ENCODE data around the gene C3orf62.

Gene C3orf62

DNA sequence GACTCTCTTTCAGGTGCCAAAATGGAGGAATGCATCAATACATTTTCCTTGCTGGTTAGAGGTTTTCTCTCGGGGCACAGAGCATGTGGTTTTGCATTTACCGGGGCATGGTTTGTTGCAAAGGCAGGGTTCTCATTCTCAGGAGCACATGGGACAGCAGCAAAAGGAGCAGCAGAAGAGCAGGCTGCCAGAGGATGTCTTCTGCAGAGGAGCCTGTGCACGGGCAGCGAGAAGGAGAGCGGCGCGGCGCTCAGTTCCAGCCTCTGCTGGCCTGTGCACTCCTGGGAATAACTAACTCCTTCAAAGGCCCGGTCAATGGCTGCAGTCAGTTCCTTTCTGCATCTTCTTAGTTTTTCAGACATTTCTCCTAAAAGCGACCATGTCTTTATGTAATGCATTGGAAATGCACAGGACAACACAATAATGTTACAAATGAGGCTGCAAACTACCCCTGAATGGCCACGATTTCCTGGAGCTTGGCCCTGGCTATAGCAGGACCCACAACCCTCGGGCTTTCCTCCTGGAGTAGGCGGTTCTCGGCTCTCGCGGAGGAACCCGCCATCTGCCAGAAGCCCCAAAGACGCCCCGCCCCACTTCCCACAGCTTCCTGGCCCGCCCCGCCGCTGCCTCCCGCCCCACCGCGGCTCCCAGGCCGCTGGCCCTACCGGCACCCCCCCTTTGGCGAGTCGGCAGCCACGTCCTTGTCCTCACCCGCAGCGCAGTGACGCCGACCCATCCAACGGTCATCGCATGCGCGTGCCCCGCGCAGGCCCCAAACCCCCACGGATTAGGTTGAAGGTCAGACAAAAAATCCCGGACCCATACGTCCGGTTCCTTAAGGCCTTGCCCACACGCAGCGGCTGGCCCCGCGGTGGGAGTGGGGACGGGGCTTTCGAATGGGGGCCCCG, at the start of gene C3orf62:
C3orf62 (minus strand) TSS at position 758 of the 908 bp plus-strand sequence; CDS start at position 398, 360 bp downstream.
- Histone ChIP-seq H3K4me1 (no peaks in the 10 kb centered on the region), H3K36me3 (replicated peaks) (peaks cover 34% of the 10 kb centered on the region), H3K9me3 (no peaks in the 10 kb centered on the region), H3K27me3 (ENCODE audit: low read depth) (no peaks in the 10 kb centered on the region), H3K4me3 (no peak within 1 kb of the TSS)
- peak in 1 of 2 experiments; percentile 11 for DNase-seq (ENCODE audit: low spot score in 2 of 2)
- in situ Hi-C loops (cut with MboI; ENCODE audit: low sequenced_read_pairs), result no loop called here

DNA sequence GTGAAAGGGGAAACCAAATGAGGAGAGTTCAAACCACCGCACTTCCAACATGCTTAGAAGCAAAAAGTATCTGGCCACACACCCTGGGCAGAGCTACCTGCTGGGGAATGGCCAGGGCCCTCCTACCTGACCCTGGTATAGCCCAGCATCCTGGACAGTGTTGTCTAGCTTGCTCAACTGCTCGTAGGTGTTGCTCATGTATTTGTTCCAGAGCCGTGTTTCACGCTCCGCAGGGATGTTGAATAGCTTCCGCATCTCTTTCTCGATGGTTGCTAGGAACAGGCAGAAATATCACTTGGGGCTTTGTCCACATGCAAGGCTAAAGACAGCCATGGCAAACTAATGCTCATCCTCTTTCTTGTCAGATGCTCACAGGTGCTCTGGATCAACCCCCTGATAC, 47.7 kb upstream of the C3orf62 start:
- Histone ChIP-seq H3K27me3 (ENCODE audit: low read depth) (no peaks in the 10 kb centered on the region), H3K4me1 (no peaks in the 10 kb centered on the region), H3K4me3 (no peak overlapping the region), H3K36me3 (replicated peaks) (peaks cover 76% of the 10 kb centered on the region), H3K9me3 (no peaks in the 10 kb centered on the region)
- no peak for DNase-seq (ENCODE audit: low spot score in 2 of 2)
- in situ Hi-C loops (cut with MboI; ENCODE audit: low sequenced_read_pairs), result no loop called here

DNA sequence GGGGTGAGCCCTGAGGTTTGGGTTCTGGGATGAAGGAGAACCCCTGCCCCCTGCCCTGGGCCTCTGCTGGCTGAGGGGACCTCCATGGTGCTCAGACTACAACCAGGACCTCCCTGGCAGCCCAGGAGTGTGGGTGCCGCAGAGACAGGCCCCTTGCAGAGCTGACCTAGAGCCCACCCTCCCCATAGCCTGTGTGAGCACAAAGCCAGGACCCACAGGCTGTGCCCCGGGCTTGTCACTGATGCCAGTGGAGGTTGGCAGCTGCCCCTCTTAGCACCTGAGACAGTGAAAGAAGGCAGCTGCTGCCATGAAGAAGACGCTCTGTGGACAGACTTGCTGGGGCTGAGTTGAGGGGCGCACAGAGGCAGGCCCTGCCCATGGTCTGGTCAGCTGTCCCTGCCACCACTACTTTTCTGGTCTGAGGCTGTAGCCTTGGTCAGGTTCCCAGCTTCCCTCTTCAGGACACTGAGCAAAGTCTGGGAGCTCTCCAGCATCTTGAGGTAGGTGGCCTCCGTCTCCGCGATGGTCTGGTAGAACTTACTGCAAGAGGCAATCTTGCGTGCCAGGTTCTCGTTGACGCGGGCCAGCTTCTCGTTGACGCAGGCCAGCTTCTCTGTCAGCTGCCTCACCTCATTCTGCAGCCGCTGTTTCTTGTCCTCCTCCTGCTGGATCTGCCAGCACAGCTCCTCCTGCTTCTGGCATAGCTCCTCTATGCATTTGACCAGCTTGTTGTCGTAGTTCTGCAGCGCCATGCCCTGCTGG, 39.8 kb upstream of the C3orf62 start:
- H3K4me1 ChIP-seq, result no peaks in the 10 kb centered on the region
- H3K9me3 ChIP-seq, result no peaks in the 10 kb centered on the region
- H3K27me3 ChIP-seq (ENCODE audit: low read depth), result no peaks in the 10 kb centered on the region
- no peak overlapping the region for H3K4me3 ChIP-seq
- in situ Hi-C loops (cut with MboI; ENCODE audit: low sequenced_read_pairs), result no loop called here
- no peak for DNase-seq (ENCODE audit: low spot score in 2 of 2)
- peaks cover 34% of the 10 kb centered on the region for H3K36me3 ChIP-seq (replicated peaks)

DNA sequence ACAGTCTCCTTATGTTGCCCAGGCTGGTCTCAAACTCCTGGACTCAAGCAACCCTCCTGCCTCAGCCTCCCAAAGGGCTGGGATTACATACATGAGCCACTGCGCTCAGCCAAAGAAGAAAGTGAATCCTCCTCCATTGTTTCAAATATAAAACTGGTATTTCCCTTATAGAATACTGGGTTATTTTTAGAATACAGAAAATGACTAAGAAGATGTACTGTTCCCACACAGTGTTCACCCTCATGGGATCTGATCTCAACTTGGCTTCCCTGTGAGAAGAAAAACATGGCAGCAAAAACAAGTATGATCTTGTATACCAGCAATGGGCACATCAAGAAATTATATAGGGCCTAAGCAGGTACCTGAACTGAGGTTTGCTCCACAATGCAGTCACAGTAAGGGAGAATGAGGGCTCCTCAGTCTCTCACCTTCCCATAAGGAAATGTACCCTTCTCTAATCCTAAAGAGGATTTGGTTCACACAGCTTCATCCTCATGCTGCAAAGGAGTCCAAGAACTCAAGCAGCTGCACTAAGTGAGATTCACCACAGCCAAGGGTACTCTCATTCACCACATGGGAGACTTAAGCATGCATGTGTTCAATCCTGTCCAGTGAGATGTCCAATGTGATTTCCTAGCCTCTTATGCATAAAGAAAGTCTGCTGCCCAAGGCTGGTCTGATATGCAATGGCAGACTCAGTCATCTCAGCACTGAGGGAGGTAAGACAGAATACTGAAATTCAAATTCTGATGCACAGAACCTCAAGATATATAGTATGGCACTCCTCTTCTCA, 37.1 kb upstream of the C3orf62 start:
- in situ Hi-C loops (cut with MboI; ENCODE audit: low sequenced_read_pairs), result no loop called here
- no peaks in the 10 kb centered on the region for H3K27me3 ChIP-seq (ENCODE audit: low read depth)
- H3K36me3 ChIP-seq (replicated peaks), result peaks cover 31% of the 10 kb centered on the region
- no peaks in the 10 kb centered on the region for H3K9me3 ChIP-seq
- H3K4me3 ChIP-seq, result no peak overlapping the region
- H3K4me1 ChIP-seq, result no peaks in the 10 kb centered on the region
- no peak for DNase-seq (ENCODE audit: low spot score in 2 of 2)

DNA sequence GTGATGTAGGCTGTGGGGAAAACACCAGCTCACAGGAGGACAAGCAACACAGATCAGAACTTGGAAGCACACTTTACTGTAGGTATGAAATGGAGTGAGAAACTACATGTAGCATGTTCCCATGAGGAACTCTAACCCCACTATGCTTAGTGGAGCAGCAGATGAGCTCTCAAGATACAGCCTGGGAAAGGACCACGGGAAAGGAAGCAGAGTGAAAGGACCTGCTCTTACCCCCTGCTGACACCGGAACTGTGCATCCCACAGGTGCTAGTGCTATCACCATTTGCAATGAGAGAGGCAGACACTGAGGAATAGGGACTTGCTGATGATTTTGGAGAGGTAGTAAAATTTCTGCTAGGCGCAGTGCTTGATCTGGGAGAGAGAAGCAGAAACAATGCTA, 34.3 kb upstream of the C3orf62 start:
- DNase-seq (ENCODE audit: low spot score in 2 of 2), result no peak
- in situ Hi-C loops (cut with MboI; ENCODE audit: low sequenced_read_pairs), result no loop called here
- Histone ChIP-seq H3K36me3 (replicated peaks) (peaks cover 29% of the 10 kb centered on the region), H3K4me3 (no peak overlapping the region), H3K4me1 (no peaks in the 10 kb centered on the region), H3K27me3 (ENCODE audit: low read depth) (no peaks in the 10 kb centered on the region), H3K9me3 (no peaks in the 10 kb centered on the region)

DNA sequence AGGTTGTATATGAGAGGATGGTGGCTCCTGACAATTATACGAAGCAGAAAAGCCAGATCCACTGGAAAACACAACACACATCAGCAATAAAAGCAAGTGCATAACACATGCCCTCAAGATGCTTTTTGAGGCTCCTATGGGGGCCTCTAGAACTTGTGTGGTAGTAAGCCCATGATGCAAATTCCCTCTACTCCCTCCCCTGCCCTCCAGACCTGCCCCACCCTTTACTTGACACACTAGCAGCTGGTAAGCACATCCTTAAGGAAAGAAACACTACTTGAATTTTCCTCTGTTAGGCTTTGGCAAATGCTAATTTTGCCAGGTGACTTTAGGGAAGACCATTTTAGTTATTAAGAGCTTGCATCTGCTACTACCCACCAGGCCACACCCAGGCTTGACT, 33.6 kb upstream of the C3orf62 start:
- no peak overlapping the region for H3K4me3 ChIP-seq
- in situ Hi-C loops (cut with MboI; ENCODE audit: low sequenced_read_pairs), result no loop called here
- DNase-seq (ENCODE audit: low spot score in 2 of 2), result no peak
- peaks cover 29% of the 10 kb centered on the region for H3K36me3 ChIP-seq (replicated peaks)
- no peaks in the 10 kb centered on the region for H3K27me3 ChIP-seq (ENCODE audit: low read depth)
- no peaks in the 10 kb centered on the region for H3K4me1 ChIP-seq
- no peaks in the 10 kb centered on the region for H3K9me3 ChIP-seq

DNA sequence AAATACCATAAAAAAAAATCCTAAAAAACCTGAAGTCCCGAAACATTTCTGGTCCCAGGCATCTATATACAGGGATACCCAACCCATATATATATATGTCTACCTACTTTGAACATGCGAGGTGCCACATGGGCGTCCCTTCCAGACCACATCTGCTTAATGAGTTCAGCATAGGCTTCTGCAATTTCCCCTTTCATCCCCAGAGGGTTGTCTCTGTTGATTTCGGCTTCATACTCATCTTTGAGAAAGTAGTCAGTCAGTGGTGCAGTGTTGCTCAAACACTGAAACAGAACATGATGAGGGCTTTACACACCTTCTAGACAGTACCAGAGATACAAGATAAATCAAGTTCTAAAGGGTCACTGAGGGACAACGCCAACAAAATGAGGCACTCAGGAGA, 28.6 kb upstream of the C3orf62 start:
- DNase-seq (ENCODE audit: low spot score in 2 of 2), result no peak
- Histone ChIP-seq H3K9me3 (no peaks in the 10 kb centered on the region), H3K4me3 (no peak overlapping the region), H3K36me3 (replicated peaks) (peaks cover 33% of the 10 kb centered on the region), H3K27me3 (ENCODE audit: low read depth) (no peaks in the 10 kb centered on the region), H3K4me1 (no peaks in the 10 kb centered on the region)
- in situ Hi-C loops (cut with MboI; ENCODE audit: low sequenced_read_pairs), result no loop called here

DNA sequence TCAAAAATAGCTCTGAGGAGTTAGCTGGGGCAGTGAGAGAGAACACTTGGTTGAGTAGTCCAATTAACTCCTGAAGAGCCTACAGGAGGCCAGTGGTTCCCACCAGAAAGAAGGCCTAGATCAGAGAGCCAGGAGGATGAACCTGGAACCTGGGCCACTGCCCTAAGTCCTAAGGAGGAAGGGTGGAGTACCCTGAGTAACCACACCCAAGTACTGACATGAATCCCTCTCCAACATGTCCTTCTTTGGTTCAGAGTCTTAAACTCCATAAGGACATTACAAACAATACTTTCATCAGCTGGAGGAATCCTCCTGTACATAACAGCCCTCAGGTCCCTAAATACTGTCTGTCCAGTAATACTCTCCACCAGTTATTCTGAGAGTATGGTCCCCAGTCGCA, 25.6 kb upstream of the C3orf62 start:
- Histone ChIP-seq H3K27me3 (ENCODE audit: low read depth) (no peaks in the 10 kb centered on the region), H3K4me3 (no peak overlapping the region), H3K36me3 (replicated peaks) (peaks cover 38% of the 10 kb centered on the region), H3K9me3 (no peaks in the 10 kb centered on the region), H3K4me1 (no peaks in the 10 kb centered on the region)
- in situ Hi-C loops (cut with MboI; ENCODE audit: low sequenced_read_pairs), result no loop called here
- no peak for DNase-seq (ENCODE audit: low spot score in 2 of 2)

DNA sequence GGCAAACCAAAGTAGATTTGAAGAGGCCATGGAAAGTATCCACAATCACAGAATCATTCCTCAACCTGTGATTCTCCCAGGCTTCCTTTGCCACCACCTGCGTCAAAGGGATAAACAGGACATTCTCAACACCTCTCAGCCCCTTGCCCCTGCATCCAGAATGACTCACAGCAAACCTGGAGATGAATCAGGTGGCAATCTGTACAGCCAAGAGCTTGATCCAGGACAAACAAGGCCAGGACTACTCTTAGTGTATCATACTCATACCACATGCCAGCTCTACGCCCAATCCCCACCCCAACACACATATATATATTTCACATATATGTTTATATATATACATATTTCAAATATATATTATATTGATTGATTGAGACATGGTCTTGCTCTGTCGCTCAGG, 23.6 kb upstream of the C3orf62 start:
- peaks cover 48% of the 10 kb centered on the region for H3K36me3 ChIP-seq (replicated peaks)
- no peak overlapping the region for H3K4me3 ChIP-seq
- in situ Hi-C loops (cut with MboI; ENCODE audit: low sequenced_read_pairs), result no loop called here
- H3K27me3 ChIP-seq (ENCODE audit: low read depth), result no peaks in the 10 kb centered on the region
- H3K9me3 ChIP-seq, result no peaks in the 10 kb centered on the region
- no peaks in the 10 kb centered on the region for H3K4me1 ChIP-seq
- no peak for DNase-seq (ENCODE audit: low spot score in 2 of 2)

DNA sequence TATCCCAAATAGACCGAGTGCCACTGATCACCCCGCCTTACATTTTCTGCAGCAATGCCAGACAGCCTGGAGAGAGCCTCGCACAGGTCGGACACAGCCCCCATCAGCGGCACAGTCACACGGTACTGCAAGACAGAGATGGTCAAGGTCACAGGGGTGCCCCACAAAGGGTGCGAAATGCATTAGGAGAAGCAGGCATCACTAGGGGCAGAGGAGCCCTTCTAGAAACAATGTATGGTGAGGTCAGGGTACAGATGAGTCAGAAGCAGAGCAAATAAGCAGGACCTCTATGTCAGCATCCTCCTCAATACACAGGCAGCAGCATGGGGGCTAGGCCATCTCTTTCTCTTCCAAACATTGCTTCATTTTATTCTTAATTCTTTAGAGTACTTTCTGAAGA, 21.5 kb upstream of the C3orf62 start:
- in situ Hi-C loops (cut with MboI; ENCODE audit: low sequenced_read_pairs), result no loop called here
- Histone ChIP-seq H3K9me3 (no peaks in the 10 kb centered on the region), H3K36me3 (replicated peaks) (peaks cover 62% of the 10 kb centered on the region), H3K4me1 (no peaks in the 10 kb centered on the region), H3K4me3 (no peak overlapping the region), H3K27me3 (ENCODE audit: low read depth) (no peaks in the 10 kb centered on the region)
- no peak for DNase-seq (ENCODE audit: low spot score in 2 of 2)

DNA sequence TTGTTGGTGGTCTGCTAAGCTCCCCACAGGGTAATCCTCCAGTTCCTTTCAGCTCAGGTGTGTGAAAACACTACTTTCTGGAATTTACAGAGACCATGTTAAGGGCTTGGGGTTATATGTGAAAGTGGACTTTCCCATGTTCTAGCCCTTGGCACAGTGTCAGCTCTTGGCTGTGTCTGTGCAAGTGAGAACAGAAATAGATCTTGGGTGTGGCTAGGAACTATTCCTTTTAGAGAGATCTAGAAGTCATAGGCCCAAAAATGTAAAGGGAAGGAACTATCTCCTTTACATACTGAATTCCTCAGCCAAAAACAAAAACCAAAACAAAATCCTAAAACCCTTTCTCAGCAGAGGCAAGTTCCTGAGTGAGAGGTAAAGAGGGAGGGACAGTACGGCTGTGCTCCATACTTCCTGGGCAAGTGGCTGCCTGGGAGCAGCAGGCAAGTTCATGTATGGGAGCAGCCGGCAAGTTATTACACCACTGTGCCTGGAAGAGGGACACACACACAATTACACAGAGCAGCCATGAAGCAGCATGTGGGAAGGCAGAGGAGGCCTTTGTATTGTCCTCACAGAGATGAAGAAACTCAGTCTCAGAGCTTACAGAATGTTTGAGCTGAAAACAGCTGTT, 19.9 kb upstream of the C3orf62 start:
- in situ Hi-C loops (cut with MboI; ENCODE audit: low sequenced_read_pairs), result no loop called here
- no peaks in the 10 kb centered on the region for H3K4me1 ChIP-seq
- peaks cover 67% of the 10 kb centered on the region for H3K36me3 ChIP-seq (replicated peaks)
- no peak for DNase-seq (ENCODE audit: low spot score in 2 of 2)
- no peaks in the 10 kb centered on the region for H3K9me3 ChIP-seq
- no peak overlapping the region for H3K4me3 ChIP-seq
- H3K27me3 ChIP-seq (ENCODE audit: low read depth), result no peaks in the 10 kb centered on the region

DNA sequence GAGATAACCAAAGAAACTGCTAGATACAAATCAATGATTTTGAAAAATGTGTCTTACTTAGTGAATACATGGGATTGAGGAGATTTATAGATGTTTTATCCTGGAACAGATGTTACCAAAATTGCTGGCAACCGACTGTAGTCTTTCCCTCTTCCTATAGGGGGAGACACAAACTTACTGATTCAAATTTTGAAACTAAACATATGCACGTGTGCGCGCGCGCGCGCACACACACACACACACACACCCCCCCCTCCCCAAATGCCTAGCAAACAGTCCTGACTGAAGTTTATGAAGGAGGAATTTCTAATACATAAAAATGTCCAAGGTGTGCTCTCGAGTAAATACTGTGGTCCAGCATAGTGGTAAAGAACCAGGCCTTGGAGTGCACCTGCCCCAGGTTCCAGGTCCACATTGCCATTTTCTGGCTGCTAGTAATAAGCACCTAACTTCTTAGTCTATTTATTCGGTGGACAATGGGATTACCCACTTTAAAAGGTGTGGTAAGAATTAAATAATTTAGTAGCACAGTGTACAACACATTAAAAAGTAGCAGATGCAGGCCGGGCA, 18.5 kb upstream of the C3orf62 start:
- Histone ChIP-seq H3K36me3 (replicated peaks) (peaks cover 57% of the 10 kb centered on the region), H3K9me3 (no peaks in the 10 kb centered on the region), H3K4me3 (no peak overlapping the region), H3K27me3 (ENCODE audit: low read depth) (no peaks in the 10 kb centered on the region), H3K4me1 (no peaks in the 10 kb centered on the region)
- in situ Hi-C loops (cut with MboI; ENCODE audit: low sequenced_read_pairs), result no loop called here
- peak; percentile 12 to 38 for DNase-seq (ENCODE audit: low spot score in 2 of 2)

DNA sequence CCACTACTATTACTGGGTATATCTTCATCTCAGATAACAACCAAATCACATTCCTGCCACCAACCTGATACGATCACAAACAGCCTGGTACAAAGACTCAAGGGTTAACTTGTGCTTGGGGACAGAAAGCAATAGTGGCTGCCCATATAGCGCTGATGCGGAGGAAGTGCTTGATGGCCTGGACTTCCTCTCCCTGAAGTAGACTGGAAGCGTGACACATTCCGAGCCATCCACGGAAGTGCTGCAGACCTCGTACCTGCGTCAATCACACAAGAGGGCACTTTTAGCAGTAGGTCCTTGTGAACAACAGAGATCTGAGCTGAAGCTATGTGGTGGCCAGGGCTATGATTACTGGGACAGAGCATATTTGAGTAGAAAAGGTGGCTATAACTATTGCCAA, 17.3 kb upstream of the C3orf62 start:
- H3K4me1 ChIP-seq, result no peaks in the 10 kb centered on the region
- in situ Hi-C loops (cut with MboI; ENCODE audit: low sequenced_read_pairs), result no loop called here
- H3K4me3 ChIP-seq, result no peak overlapping the region
- no peak for DNase-seq (ENCODE audit: low spot score in 2 of 2)
- no peaks in the 10 kb centered on the region for H3K27me3 ChIP-seq (ENCODE audit: low read depth)
- no peaks in the 10 kb centered on the region for H3K9me3 ChIP-seq
- H3K36me3 ChIP-seq (replicated peaks), result peaks cover 61% of the 10 kb centered on the region

All from HAP-1 (cell line).